Ovary (tissue), 3 donors: ENCODE data around the gene SSPN.

Source experiments
- POLR2A ChIP-seq: fragments of 450-650 bp; IDR thresholded peaks from one replicate; pipeline ENCODE4 v1.6.1; 2017; ENCODE audit warnings: antibody characterized with exemption, mild to moderate bottlenecking, moderate library complexity
- TF ChIP-seq, protein P1 (sequence below), 3 donors: fragments of 450-650 bp in 2 of 3; fragments of 200-600 bp in 1 of 3; IDR thresholded peaks; one replicate each; pipeline versions ENCODE4 v1.5.1 to v1.8.0; 2016 to 2022; ENCODE audit warnings: antibody characterized with exemption in 3 of 3, mild to moderate bottlenecking in 1 of 3
- donor health status: DM: no; HTN: no; CAD: no.

DNA sequence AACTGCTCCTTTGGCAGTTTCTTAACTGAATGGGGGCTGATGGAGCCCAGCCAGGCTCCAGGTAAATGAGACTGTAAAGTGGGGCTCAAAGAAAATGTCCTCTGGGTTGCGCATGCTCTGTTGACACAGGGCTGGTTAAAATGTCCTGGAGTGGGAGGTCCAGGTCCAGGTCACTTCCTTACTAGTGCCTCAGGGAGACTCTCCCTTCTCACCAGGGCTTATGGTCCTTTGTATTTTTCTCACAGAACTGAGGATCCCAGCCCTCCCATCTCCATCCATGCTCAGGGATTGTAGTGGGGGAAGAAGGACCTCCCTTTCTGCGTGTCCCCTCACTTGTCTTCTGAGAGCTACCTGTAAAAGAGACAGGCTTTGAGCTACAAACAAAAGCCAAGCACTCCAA is 77.5 kb downstream of the SSPN start:
- no peak for TF ChIP-seq POLR2A
- TF ChIP-seq, protein P1, sequence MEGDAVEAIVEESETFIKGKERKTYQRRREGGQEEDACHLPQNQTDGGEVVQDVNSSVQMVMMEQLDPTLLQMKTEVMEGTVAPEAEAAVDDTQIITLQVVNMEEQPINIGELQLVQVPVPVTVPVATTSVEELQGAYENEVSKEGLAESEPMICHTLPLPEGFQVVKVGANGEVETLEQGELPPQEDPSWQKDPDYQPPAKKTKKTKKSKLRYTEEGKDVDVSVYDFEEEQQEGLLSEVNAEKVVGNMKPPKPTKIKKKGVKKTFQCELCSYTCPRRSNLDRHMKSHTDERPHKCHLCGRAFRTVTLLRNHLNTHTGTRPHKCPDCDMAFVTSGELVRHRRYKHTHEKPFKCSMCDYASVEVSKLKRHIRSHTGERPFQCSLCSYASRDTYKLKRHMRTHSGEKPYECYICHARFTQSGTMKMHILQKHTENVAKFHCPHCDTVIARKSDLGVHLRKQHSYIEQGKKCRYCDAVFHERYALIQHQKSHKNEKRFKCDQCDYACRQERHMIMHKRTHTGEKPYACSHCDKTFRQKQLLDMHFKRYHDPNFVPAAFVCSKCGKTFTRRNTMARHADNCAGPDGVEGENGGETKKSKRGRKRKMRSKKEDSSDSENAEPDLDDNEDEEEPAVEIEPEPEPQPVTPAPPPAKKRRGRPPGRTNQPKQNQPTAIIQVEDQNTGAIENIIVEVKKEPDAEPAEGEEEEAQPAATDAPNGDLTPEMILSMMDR (IDR thresholded peaks at IDR 0.05): no peak
